Sigmoid colon (tissue), 4 donors: ENCODE data around the gene DNAJC10.
"Not testable (repeated sequence)": the region's sequence is repeated elsewhere in the genome, so short reads cannot be mapped to it uniquely, and the experiment has no call there.

Experiments
- CTCF ChIP-seq, 4 experiments: fragments of 450-650 bp in 3 of 4; fragments of 200-600 bp in 1 of 4; IDR thresholded peaks; one replicate each; pipeline ENCODE4 v1.5.1; 2016 to 2019; ENCODE audit warnings: antibody characterized with exemption in 4 of 4, mild to moderate bottlenecking in 3 of 4, moderate library complexity in 2 of 4
- EP300 ChIP-seq, 4 donors: sonication (generic); formaldehyde crosslinking; IDR thresholded peaks; one replicate each; pipeline ENCODE4 v1.6.1; 2017; ENCODE audit warnings: antibody characterized with exemption in 4 of 4
- POLR2A ChIP-seq, 2 donors: fragments of 450-650 bp; IDR thresholded peaks; one replicate each; pipeline ENCODE4 v1.6.1; 2016; ENCODE audit warnings: antibody characterized with exemption in 2 of 2, mild to moderate bottlenecking in 2 of 2, moderate library complexity in 2 of 2
- POLR2AphosphoS5 ChIP-seq, 4 donors: sonication (generic); formaldehyde crosslinking; IDR thresholded peaks; one replicate each; pipeline ENCODE4 v1.6.1; 2017; ENCODE audit warnings: antibody characterized with exemption in 4 of 4

GRCh38 chr2:182782686-182783085 is 66.6 kb downstream of the DNAJC10 start:
- not testable (repeated sequence) for TF ChIP-seq CTCF, POLR2AphosphoS5, POLR2A, EP300 (IDR thresholded peaks at IDR 0.05)
